GM12801 (cell line): ENCODE results near the gene ABCA7.

ENCODE experiments used
- CTCF ChIP-seq: IDR thresholded peaks from one replicate; pipeline ENCODE4 v1.5.1; 2011; ENCODE audit warnings: control low read depth; ENCODE audit not compliant: insufficient read length; ENCODE audit errors: extremely low read depth

The ABCA7 gene

GRCh38 chr19:1080360-1081161, 40.7 kb downstream of the ABCA7 start:
- TF ChIP-seq CTCF, result no peak

DNA sequence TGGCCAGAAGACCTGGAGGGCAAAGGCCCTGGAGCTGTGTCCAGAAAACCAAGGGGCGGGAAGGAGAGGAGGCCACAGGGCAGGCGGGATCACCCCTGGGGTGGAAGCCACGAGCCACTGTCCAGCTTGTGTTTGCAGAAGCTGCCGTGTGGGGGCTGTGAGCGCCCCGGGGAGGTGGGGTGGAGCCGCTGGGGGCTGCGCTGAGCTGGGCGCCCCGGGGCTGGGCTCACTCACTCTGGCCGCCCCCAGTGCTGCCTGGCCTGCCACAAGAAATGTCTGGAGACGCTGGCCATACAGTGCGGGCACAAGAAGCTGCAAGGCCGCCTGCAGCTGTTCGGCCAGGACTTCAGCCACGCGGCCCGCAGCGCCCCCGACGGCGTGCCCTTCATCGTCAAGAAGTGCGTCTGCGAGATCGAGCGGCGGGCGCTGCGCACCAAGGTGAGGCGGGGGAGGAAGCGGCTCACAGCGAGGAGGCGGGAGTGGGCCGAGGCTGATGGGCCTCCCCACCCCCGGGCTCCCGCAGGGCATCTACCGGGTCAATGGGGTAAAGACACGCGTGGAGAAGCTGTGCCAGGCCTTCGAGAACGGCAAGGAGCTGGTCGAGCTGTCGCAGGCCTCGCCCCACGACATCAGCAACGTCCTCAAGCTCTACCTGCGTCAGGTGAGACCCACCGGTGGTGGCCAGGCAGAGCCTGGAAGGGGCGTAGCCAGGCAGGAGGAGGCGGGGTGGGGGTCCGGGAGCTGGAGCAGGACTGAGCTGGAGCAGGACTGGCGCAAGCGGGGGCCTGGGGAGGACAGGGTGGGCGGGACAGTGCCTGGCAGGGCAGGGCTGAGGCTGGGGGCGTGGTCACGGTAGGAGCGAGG, 41.6 kb downstream of the ABCA7 start:
- no peak for TF ChIP-seq CTCF

- no peak for TF ChIP-seq CTCF
These were observed 42.4 kb downstream of the ABCA7 start for GRCh38 chr19:1082165-1082927.

- no peak for TF ChIP-seq CTCF
These were observed 43.3 kb downstream of the ABCA7 start for GRCh38 chr19:1082928-1083816.

- TF ChIP-seq CTCF, result no peak
These were observed 44.3 kb downstream of the ABCA7 start for GRCh38 chr19:1084024-1084868.

GRCh38 chr19:1085053-1085658, 45.2 kb downstream of the ABCA7 start:
- TF ChIP-seq CTCF, result no peak
